NT2/D1 (cell line): ENCODE data around the gene HOXB9.

Experiments
- SUZ12 ChIP-seq: IDR thresholded peaks from 2 replicates; pipeline ENCODE4 v1.6.1; 2011; ENCODE audit not compliant: insufficient read length, insufficient read depth; ENCODE audit errors: extremely low read depth
- YY1 ChIP-seq: IDR thresholded peaks from 2 replicates; pipeline ENCODE4 v1.6.1; 2011; ENCODE audit not compliant: insufficient read length, insufficient read depth
- ZNF274 ChIP-seq: IDR thresholded peaks from 2 replicates; pipeline ENCODE4 v1.6.1; 2011; ENCODE audit warnings: mild to moderate bottlenecking, low read depth, low read length

DNA sequence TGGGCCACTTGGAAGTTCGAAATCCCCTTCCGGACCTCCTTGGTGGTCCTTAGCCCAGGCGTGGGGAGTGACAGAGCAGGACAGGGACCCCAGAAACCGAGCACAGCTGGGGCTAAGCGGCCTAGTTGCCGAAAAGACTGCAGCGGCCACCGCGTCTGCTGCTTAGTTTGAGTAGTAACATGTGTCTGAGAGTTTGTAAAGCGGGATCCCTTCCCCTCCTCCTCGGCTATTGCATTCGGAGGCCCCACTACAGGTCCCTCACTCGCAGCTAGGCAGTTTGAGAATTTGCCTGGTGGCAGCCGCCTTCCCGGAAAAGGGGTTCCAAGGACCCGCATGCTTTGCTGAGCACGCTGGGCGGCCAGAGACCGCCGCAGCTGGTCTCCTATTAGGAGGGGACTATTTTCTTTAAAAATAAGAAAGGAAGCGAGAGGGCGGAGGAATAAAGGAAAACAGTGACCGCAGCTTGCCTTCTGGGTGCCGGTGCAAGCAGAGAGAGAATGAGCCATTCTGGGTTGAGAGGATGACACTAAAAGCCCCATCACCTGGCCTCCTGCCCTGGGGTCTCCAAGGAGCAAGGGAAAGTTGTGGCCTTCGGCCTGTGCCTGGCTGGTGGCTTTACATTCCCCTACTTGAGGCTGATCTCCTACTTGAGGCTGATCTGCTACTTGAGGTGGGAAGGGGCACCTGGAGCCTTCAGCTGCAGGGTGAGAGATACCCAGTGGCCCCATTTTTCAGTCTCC lies 31.4 kb downstream of the HOXB9 start:
- TF ChIP-seq YY1 = no peak
- TF ChIP-seq SUZ12 = peak; percentile 74
- TF ChIP-seq ZNF274 = no peak
